IgD-negative memory B cell (primary cell): ENCODE measurements around the gene OGFOD2. TPM values are rescaled to one million over a fixed set of nuclear protein-coding genes. Genes with fewer than 3 reads are reported as not detected.
"Not testable (repeated sequence)": the region's sequence is repeated elsewhere in the genome, so short reads cannot be mapped to it uniquely, and the experiment has no call there.

Experiments used
- H3K27ac Mint-ChIP-seq, 3 donors: one replicate each; pipeline ENCODE4 v1.8.0; 2020 to 2022; ENCODE audit warnings: mild to moderate bottlenecking in 3 of 3, mixed read lengths in 3 of 3, moderate library complexity in 1 of 3
- H3K27me3 Mint-ChIP-seq: one replicate; pipeline ENCODE4 v1.8.0; 2021; ENCODE audit warnings: mixed read lengths
- H3K36me3 Mint-ChIP-seq: one replicate; pipeline ENCODE4 v1.8.0; 2020; ENCODE audit warnings: mild to moderate bottlenecking, mixed read lengths
- H3K4me1 Mint-ChIP-seq, 3 donors: one replicate each; pipeline ENCODE4 v1.8.0; 2020 to 2022; ENCODE audit warnings: mixed read lengths in 3 of 3, mild to moderate bottlenecking in 1 of 3
- H3K4me3 Mint-ChIP-seq, 4 donors: one replicate each; pipeline ENCODE4 v1.8.0; 2020 to 2022; ENCODE audit warnings: mild to moderate bottlenecking in 4 of 4, mixed read lengths in 4 of 4, moderate library complexity in 3 of 4
- H3K9me3 Mint-ChIP-seq, 3 donors: one replicate each; pipeline ENCODE4 v1.8.0; 2020 to 2021; ENCODE audit warnings: mixed read lengths in 3 of 3, mild to moderate bottlenecking in 1 of 3
- polyA plus RNA-seq: library from polyadenylated mRNA; unstranded; fragments of 300-500 nt; fragmentation: Illumina TruSeq; gene quantifications from one replicate; pipeline ENCODE4 v1.2.3, GENCODE V29; 2021

OGFOD2 gene
- polyA plus RNA-seq, 1 donor from 2014 or later = 20.2 TPM

DNA sequence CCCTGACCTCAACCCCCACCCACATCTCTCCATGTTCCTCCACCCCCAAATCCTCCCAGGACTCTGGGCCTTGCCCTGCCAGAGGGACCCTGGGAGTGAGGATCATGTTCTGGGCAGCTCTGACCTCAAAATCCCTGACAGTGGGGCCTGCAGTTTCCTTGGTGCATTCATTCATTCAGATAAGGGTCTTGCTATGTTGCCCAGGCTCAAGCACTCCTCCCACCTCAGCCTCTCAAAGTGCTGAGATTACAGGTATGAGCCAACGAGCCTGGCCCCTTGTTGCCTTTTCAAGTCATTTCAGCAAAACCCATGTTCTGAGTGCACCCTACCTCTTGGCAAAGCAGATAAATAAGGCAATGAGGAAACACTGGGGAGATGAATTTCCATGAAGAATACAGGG lies 35.1 kb downstream of the OGFOD2 start:
- peaks cover 1% of the 10 kb centered on the region for H3K27me3 Mint-ChIP-seq
- no peaks in the 10 kb centered on the region for H3K9me3 Mint-ChIP-seq
- no peaks in the 10 kb centered on the region for H3K4me1 Mint-ChIP-seq
- no peak overlapping the region for H3K27ac Mint-ChIP-seq
- no peak overlapping the region for H3K4me3 Mint-ChIP-seq
- peaks cover 1% of the 10 kb centered on the region for H3K36me3 Mint-ChIP-seq

DNA sequence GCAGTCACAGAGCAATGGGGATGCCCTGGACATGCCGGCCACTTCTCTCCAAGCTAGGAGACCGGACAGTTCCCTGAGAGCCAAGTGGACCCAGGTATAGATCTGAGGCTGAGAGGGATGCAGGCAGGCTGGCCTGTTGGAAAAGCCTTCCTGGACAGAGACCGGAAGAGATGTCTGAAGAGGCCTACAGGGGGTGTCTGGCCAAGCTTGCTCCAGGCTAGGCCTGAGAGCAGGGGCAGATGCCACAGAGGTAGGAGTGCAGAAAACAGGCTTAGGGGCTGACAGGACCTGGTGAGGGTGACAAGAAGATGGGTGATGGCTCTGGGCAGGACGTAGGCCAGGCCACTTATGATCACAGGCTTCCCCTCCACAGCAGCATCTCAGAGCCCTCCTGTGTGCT lies 35.6 kb downstream of the OGFOD2 start:
- Mint-ChIP-seq H3K4me1 (peaks cover 0 to 2% (median 0%) of the 10 kb centered on the region in 3 donors), H3K27ac (no peak overlapping the region), H3K4me3 (no peak overlapping the region), H3K9me3 (no peaks in the 10 kb centered on the region), H3K27me3 (peaks cover 1% of the 10 kb centered on the region), H3K36me3 (peaks cover 1% of the 10 kb centered on the region)

DNA sequence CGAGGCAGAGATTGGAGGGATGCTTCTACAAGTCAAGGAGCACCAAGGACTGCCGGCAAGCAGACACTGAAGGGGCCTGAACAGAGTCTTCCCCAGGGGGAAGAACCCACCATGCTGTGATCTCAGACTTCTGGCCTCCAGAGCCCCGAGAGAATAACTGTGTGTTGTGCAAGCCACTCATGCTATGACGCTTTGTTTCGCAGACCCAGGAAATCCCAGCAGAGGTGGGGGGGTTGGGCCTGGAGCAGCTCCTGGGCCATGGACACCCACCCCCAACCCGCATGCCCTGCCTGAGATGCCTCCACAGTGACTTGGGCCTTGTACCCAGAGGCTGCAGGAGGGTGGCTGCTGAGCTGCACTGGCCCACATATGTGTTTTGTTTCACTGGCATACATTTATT lies 36.7 kb downstream of the OGFOD2 start:
- Mint-ChIP-seq H3K36me3 (peaks cover 1% of the 10 kb centered on the region), H3K27ac (no peak overlapping the region), H3K9me3 (no peaks in the 10 kb centered on the region), H3K27me3 (peaks cover 1% of the 10 kb centered on the region), H3K4me1 (peaks cover 0 to 2% (median 0%) of the 10 kb centered on the region in 3 donors), H3K4me3 (no peak overlapping the region)

DNA sequence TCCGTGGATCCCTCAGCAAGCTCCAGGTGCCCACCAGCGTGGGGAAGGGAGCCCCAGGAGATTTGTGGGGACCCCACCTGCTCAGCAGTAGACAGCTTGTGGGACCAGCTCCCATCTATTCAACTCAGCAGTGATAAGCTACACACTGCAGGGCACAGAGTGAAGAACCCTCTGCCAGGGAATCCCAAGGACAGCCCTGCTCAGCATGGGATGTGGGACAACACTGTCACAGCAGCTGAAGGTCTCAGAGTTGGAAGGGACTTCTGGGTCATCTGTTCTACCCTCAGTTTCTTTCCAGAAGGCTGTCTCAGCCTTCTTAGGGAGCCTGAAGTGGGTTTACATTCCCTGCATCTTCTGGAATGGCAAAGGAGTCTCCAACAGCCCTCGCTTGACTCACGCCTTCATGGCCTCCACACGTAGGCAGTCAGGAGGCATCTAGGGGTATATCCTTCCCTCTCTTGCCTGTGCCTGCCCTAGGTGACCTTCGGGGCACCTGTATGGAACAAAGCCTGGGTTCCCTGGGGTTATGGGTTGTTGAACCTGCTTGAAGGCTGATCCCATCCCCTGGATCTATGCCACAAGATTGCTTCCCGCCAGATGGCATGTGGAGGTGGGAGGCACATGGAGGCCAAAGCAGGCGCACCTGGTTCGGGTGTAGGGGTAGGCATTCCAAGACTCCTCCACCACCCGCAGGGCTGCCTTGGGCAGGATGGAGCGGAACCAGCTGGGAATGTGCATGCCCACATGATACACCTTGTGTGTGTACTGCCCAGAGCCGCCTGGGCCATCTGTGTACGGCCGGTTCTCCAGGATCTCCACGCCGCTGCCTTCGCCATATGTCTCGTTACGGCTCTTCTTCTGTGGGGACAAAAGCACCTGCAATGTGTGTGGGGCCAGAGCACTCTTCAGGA lies 38.4 kb downstream of the OGFOD2 start:
- Mint-ChIP-seq H3K27me3 (no peaks in the 10 kb centered on the region), H3K4me3 (no peak overlapping the region), H3K36me3 (peaks cover 3% of the 10 kb centered on the region), H3K4me1 (peaks cover 0 to 2% (median 0%) of the 10 kb centered on the region in 3 donors), H3K27ac (no peak overlapping the region), H3K9me3 (no peaks in the 10 kb centered on the region)

DNA sequence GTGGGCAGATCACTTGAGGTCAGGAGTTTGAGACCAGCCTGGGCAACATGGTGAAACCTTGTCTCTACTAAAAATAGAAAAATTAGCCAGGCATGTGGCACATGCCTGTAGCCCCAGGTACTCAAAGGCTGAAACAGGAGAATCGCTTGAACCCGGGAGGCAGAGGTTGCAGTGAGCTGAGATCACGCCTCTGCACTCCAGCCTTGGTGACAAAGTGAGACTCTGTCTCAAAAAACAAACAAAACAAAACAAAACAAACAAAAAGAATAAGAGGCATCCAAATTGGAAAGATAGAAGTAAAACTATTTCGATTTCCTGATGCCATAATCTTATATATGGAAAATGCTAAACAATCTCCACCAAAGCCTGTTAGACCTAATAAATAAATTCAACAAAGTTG lies 39.4 kb downstream of the OGFOD2 start:
- H3K4me3 Mint-ChIP-seq, H3K27me3 Mint-ChIP-seq, H3K4me1 Mint-ChIP-seq, H3K9me3 Mint-ChIP-seq, H3K36me3 Mint-ChIP-seq, H3K27ac Mint-ChIP-seq: not testable (repeated sequence)

DNA sequence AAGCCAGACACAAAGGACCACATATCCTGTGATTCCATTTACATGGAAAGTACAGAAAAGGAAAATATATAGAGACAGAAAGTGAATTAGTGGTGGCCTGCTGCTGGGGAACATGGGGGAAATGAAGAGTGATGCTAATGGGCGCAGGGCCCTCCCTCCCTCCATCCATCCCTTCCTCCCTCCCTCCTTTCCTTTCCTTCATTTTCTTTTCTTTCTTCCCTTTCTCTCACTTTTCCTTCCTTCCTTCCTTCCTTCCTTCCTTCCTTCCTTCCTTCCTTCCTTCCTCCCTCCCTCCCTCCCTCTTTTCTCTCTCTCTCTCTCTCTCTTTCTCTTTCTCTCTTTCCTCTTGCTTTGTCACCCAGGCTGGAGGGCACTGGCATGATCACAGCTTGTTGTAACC lies 42.7 kb downstream of the OGFOD2 start:
- H3K36me3 Mint-ChIP-seq = peaks cover 8% of the 10 kb centered on the region
- H3K9me3 Mint-ChIP-seq = no peaks in the 10 kb centered on the region
- no peak overlapping the region for H3K4me3 Mint-ChIP-seq
- H3K4me1 Mint-ChIP-seq = peaks cover 0 to 2% (median 0%) of the 10 kb centered on the region in 3 donors
- no peak overlapping the region for H3K27ac Mint-ChIP-seq
- H3K27me3 Mint-ChIP-seq = no peaks in the 10 kb centered on the region

DNA sequence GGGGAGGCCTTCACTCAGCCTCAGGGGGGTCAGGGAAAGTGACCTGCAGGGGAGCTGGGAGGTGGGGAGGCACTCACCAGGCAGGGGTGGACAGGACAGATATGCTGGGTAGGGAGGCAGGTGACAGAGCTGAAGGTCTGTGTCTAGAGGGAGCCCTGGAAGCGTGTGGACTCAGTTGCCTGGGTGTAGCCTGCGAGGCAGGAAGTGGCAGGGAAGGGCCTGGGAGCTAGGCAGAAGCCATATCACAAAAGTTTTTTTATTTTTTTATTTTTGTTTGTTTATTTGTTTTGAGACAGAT lies 44.7 kb downstream of the OGFOD2 start:
- peaks cover 0 to 4% (median 2%) of the 10 kb centered on the region in 3 donors for H3K4me1 Mint-ChIP-seq
- H3K4me3 Mint-ChIP-seq = peak overlapping the region in 1 of 4 donors; percentile 81
- H3K9me3 Mint-ChIP-seq = no peaks in the 10 kb centered on the region
- no peak overlapping the region for H3K27ac Mint-ChIP-seq
- peaks cover 14% of the 10 kb centered on the region for H3K36me3 Mint-ChIP-seq
- H3K27me3 Mint-ChIP-seq = peaks cover 2% of the 10 kb centered on the region

DNA sequence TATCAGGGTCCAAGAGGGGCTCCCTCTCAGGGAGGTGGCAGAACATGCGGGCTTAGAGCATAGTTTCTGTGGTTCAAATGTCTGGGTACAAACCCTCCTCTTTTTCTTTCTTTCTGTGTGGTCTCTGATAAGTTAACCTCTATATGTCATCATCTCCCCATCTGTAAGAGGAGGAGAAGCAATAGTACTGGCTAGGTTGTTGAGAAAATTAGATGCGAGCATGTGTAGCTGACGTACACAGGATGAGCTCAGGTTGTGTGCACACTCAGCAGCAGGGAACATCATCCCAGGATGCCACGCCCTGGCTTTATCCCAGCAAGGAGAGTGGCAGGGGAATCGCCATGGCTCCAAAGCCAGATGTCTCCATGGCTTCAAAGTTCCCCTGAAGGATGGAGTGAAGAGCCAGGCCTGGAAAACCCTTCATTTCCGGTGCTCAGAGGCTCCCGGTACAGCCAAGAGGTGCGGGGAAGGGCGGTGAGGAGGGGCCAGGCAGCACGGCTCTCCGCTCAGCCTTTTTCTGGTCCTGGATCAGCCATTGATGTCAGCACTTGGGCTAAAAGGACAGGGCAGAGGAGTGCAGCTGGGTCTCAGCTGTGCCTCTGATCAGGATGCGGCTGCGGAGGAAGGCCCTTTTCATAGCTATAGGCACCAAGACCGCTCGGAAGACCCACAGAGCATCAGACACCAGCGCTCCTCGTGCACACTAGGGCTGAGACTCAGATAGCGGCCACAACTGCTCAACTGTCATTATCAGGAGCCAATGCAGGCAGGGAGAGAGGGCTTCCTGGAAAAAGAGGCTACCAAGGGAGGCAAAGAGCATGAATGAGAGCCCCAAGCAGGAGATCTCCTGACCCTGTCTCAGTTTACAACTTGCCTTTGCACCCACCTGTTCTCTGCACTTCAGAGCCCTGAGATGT lies 46.9 kb downstream of the OGFOD2 start:
- Mint-ChIP-seq H3K27me3 (peaks cover 2% of the 10 kb centered on the region), H3K4me1 (peaks cover 0 to 4% (median 0%) of the 10 kb centered on the region in 3 donors), H3K27ac (no peak overlapping the region), H3K36me3 (peaks cover 14% of the 10 kb centered on the region), H3K9me3 (no peaks in the 10 kb centered on the region), H3K4me3 (peak overlapping the region in 1 of 4 donors; percentile 68)

DNA sequence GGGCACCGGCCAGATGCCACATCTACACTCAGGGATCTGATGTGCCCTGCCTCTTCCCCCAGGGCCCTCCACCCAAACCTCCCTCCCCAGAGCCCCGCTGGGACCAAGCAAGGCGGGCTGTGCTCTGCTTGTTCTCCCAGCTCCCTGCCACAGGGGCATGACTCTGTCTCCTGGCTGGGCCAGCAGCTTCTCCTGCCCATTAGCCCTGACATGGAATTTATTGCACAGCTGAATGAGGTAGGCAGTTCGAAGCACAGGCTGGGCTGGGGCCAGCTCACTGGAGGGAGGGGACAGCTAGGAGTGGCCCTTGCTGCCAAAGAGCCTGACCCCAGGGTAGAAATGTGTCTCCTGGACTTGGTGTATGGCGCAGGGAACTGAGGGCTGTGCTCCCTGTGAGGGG lies 47.8 kb downstream of the OGFOD2 start:
- H3K27ac Mint-ChIP-seq = no peak overlapping the region
- H3K4me3 Mint-ChIP-seq = no peak overlapping the region
- H3K27me3 Mint-ChIP-seq = peaks cover 2% of the 10 kb centered on the region
- no peaks in the 10 kb centered on the region for H3K9me3 Mint-ChIP-seq
- H3K4me1 Mint-ChIP-seq = peaks cover 0 to 4% (median 0%) of the 10 kb centered on the region in 3 donors
- H3K36me3 Mint-ChIP-seq = peaks cover 12% of the 10 kb centered on the region

DNA sequence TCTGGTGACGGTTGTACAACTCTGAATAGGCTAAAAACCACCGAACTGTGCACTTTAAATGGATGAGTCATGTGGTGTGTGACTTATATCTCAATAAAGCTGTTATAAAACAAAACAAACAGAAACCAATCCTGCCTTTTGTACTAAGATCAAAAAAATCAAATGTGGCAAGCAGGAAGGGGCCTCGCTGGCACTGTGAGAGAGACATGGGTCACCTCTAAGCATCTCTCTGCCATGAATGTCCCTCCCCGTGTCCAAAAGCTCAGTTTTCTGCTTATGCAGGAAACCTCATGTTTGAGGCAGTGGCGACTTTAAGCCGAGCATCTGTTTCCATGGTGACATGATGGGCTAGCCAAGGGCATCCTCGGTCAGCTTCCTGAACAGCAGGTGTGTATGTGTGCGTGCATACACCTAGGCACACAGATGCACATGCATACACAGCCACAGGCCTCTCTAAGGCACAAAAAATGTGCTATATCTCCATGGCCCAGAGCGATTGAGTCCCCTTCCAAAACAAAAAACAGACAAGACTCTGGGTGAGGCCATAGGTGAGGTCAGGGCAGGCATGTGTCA lies 49.9 kb downstream of the OGFOD2 start:
- Mint-ChIP-seq H3K36me3 (peaks cover 7% of the 10 kb centered on the region), H3K27ac (peak overlapping the region in 1 of 3 donors; percentile 16), H3K27me3 (peaks cover 2% of the 10 kb centered on the region), H3K4me1 (peaks cover 0 to 4% (median 0%) of the 10 kb centered on the region in 3 donors), H3K9me3 (no peaks in the 10 kb centered on the region), H3K4me3 (no peak overlapping the region)

DNA sequence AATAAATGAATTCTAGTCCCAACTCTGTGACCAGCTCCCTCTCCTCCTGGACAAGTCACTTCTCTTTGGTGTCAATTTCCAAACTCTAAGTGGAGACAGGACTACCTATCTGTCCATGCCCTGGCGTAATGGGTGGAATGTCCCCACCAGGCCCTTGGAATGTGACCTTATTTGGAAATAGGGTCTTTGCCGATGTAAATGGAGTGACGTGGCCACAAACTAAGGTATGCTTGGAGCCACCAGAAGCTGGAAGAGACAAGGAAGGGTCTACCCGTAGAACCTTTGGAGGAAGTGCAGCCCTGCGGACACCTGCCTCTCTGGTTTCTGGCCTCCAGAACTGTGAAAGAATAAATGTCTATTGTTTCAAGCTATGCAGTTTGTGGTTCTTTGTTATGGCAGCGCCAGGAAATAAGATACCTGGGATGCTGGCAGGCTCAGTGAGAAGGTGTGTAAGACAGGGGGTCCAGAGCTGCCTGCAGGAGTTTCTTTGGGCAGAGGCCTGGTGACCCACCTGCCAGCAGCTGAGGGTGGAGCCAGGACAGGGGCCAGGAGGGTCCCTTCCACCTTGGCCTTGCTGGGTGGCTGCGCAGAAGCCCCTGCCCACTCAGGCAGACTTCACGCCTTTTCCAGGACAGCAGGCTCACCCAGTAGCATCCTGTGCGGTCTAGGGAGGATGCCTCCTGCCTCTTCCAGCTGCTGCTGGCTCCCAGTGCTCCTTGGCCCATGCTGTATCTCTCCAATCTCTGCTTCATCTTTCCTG lies 51.2 kb downstream of the OGFOD2 start:
- peaks cover 0 to 4% (median 0%) of the 10 kb centered on the region in 3 donors for H3K4me1 Mint-ChIP-seq
- no peak overlapping the region for H3K4me3 Mint-ChIP-seq
- peak overlapping the region in 1 of 3 donors; percentile 81 for H3K27ac Mint-ChIP-seq
- no peaks in the 10 kb centered on the region for H3K9me3 Mint-ChIP-seq
- H3K27me3 Mint-ChIP-seq = peaks cover 2% of the 10 kb centered on the region
- H3K36me3 Mint-ChIP-seq = peaks cover 7% of the 10 kb centered on the region

DNA sequence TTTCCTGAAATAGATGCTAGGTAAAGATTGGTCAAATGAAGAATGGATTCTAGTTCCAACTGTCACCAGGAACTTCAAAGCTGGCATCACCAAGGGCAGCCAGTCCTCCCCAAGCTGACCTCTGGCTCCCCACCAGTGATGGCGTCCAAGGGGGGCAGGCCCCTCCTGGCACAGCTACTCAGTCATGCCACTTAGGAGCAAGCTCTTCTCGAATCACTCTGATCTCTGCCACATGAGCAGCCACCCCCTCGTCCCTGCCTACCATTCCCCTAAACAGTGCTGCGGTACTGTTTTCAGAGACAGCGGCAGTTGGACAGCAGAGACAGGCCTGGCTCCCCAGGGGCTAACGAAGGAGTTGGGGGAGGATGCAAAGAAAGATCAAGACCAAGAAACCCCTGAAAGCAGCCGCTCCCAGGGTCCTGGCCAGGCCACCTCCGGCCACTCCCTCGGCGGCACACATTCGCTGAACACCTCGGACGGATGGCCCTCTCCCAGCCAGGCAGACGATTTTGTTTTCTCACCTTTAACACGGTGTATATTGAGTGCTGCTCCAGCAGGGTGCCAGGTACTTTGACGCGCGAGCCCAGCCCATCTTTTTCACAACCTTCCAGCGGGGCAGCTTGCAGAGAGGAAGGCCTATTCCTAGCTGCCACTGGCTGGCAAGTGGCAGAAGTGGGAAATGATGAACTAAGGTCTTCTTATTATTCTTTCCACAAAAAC lies 52.8 kb downstream of the OGFOD2 start:
- H3K4me3 Mint-ChIP-seq = no peak overlapping the region

DNA sequence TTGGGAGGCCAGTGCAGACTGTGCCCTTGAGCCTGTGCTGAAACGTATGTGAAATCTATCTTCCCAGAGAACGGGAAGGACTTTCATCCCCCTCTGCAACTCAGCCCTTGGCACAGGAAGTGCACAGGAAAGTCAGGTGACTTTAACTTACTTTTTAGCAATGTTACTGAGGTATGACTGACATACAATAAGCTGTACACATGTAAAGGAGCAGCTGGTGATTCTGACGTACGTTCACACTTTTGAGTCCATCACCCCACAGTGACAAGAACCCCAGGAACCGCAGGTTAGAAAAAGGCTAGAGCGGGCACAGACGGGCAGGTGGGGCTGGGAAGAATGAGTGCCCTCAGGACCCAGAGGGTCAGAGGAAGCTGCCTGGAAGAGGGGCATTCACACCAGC lies 53.4 kb downstream of the OGFOD2 start:
- Mint-ChIP-seq H3K27ac (no peak overlapping the region), H3K36me3 (peaks cover 5% of the 10 kb centered on the region), H3K9me3 (no peaks in the 10 kb centered on the region), H3K4me3 (no peak overlapping the region), H3K27me3 (no peaks in the 10 kb centered on the region), H3K4me1 (peaks cover 0 to 3% (median 2%) of the 10 kb centered on the region in 3 donors)

More for the DNA sequence above, 52.8 kb downstream of the OGFOD2 start:
- Mint-ChIP-seq H3K27me3 (peaks cover 2% of the 10 kb centered on the region), H3K36me3 (peaks cover 7% of the 10 kb centered on the region), H3K9me3 (no peaks in the 10 kb centered on the region), H3K4me1 (peaks cover 0 to 4% (median 0%) of the 10 kb centered on the region in 3 donors), H3K27ac (no peak overlapping the region)

DNA sequence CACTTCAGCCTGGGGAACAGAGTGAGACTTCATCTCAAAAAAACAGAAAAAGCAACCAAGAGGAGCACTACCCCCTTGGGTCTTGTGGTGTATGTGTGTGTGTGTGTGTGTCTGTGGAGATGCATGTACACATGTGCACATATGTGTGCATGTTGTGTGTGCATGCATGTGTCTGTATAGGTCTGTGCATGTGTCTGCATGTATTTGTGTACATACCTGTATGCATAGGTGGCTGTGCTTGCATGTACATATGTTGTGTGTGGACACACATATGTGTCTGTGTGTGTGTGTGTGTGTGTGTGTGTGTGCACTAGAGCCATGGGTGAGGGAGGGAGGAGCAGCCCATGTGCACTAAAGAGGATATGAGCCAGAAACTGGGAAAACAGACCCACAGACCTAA lies 54.5 kb downstream of the OGFOD2 start:
- Mint-ChIP-seq H3K4me3 (no peak overlapping the region), H3K9me3 (no peaks in the 10 kb centered on the region), H3K4me1 (peaks cover 5 to 8% (median 5%) of the 10 kb centered on the region in 3 donors), H3K27ac (no peak overlapping the region), H3K27me3 (no peaks in the 10 kb centered on the region), H3K36me3 (peaks cover 4% of the 10 kb centered on the region)
